GM18520 (cell line): ENCODE results near the gene SPATA7.

Source experiments
- ATAC-seq: cut with Tn5 transposase; IDR thresholded peaks from one replicate; pipeline ENCODE4 v1.9.1; 2021; ENCODE audit not compliant: unreplicated experiment

Gene SPATA7

DNA sequence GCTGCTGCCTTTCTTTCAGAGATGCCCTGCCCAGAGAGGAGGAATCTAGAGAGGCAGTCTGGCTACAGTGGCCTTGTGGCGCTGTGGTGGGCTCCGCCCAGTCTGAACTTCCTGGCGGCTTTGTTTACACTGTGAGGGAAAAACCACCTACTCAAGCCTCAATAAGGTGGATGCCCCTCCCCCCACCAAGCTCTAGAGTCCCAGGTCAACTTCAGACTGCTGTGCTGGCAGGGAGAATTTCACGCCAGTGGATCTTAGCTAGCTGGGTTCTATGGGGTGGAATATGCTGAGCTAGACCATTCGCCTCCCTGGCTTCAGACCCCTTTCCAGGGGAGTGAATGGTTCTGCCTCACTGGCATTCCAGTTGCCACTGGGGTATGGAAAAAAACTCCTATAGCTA lies 25.6 kb downstream of the SPATA7 start:
- no peak for ATAC-seq

DNA sequence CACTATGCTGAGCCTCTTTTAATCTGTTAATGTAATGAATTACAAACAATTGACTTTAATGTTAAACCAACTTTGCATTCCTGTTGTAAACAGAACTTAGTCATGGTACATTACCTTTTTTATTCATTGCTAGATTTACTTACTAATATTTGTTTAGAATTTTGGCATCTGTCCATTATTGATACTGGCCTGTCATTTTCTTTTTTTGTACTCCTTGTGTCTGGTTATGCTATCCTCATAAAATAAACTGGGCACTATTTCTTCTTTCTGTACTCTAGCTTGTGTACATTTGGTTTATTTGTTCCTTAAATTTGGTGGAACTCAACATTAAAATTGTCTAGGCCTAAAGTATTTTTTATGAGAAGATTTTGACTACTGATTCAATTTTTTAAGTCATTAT lies 32.1 kb downstream of the SPATA7 start:
- ATAC-seq, result no peak

- ATAC-seq, result no peak
Measured at GRCh38 chr14:88420187-88420586, 34.7 kb downstream of the SPATA7 start.

- no peak for ATAC-seq
Measured at GRCh38 chr14:88421286-88421685, 35.8 kb downstream of the SPATA7 start.

- ATAC-seq, result no peak
Measured at GRCh38 chr14:88422047-88422446, 36.6 kb downstream of the SPATA7 start.

- ATAC-seq, result no peak
Measured at GRCh38 chr14:88422919-88423650, 37.6 kb downstream of the SPATA7 start.

GRCh38 chr14:88424573-88424972 lies 39.1 kb downstream of the SPATA7 start:
- ATAC-seq, result no peak

DNA sequence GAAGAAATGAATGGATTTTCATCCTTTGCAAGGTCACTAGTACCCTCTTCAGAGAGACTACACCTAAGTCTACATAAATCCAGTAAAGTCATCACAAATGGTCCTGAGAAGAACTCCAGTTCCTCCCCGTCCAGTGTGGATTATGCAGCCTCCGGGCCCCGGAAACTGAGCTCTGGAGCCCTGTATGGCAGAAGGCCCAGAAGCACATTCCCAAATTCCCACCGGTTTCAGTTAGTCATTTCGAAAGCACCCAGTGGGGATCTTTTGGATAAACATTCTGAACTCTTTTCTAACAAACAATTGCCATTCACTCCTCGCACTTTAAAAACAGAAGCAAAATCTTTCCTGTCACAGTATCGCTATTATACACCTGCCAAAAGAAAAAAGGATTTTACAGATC lies 40.8 kb downstream of the SPATA7 start:
- no peak for ATAC-seq

DNA sequence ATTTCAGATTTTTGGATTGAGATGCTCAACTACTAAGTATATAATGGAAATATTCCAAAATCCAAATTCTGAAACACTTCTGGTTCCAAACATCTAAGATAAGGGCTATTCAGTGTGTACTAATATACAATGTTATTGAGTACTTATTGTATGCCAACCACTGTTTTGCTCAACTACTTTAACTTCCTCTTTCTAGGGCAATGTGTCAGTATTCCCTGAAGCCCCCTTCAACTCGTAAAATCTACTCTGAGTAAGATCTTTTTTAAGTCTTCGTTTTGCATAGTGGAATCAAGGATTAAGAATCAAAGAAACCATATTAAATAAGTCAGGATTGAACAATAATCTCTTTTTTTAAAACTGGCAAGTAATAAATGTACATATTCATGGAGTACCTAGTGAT lies 45.5 kb downstream of the SPATA7 start:
- no peak for ATAC-seq

DNA sequence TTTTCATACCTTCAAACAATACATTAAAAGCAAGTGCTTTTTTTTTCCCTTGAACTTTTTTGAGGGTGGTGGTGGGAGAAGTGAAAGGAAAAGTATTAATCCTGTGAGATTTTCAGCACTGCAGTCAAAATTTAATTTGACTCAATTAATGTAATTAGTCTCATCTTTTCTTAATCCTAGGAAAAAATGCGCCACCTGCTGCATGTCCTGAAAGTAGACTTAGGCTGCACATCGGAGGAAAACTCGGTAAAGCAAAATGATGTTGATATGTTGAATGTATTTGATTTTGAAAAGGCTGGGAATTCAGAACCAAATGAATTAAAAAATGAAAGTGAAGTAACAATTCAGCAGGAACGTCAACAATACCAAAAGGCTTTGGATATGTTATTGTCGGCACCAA lies 52.2 kb downstream of the SPATA7 start:
- no peak for ATAC-seq

DNA sequence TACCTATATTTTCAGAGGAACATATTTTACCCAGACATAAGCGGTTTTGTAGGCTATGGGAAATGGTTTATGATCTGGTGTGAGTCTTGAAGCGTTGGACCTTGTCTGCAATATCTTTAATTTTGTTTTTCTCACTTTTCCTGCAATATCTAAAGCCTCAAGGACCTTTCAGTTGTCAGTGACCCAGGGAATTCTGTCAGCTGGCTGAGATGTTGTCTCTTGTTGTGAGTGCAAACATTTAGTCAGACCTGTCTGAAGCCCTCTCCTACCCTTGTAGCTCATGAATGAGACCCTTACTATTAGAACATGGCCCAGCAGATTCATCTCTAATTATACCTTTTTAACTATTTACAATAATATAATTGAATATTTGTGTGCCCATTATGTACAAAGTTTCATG lies 53.6 kb downstream of the SPATA7 start:
- ATAC-seq, result no peak

DNA sequence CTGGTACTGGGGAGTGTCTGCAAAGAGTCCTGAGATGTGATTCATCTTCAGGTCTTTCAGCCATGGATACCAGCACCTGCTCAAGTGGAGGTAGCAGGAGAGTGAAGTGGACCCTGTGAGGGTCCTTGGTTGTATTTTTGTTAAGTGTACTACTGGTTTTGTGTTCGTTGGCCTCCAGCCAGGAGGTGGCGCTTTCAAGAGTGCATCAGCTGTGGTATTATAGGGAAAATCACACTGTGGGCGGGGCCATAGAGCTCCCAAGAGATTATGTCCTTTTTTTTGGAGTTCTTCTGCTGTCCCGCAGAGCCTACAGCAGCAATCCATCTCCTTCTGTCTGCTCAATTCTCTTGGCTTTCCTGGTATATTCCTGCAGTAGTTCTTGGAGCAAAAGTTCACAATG lies 66.8 kb downstream of the SPATA7 start:
- no peak for ATAC-seq

DNA sequence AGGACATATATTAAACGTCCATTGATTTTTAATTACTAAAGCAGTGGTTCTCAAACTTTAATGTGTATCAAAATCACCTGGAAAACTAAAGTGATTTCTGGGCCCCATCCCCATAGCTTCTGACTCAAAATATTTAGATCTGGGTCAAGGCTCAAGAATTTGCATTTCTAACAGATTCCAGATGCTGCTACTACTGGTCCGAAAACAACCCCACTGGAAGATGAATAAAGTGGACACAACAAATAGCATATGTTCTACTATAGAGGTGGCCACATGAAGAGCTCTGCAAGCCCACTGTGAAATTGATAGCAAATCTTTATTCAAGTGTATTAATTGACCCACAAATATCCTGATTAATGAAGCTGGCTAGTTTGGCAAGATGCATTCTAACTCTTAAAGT lies 69.4 kb downstream of the SPATA7 start:
- ATAC-seq, result no peak

DNA sequence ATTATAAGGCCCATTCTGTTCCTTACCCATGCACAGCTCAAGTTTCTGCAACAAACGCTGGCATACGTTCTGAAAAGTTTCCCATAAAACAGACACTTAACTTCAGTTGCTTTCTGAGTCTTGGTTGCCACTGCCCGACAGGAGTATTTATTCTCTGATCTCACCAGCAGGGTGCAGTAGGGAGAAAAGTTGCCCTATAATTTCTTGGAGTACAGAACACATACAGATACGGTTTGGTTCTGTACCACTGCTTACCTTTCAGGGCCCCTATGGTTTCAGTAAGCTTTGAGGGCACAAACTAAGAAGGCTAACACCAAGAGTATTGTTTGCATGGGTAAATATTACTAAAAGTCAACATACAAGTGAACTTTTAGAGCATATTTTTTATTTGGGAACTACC lies 77.9 kb downstream of the SPATA7 start:
- ATAC-seq, result no peak

- no peak for ATAC-seq
Measured at GRCh38 chr14:88468406-88468805, 82.9 kb downstream of the SPATA7 start.

- ATAC-seq, result no peak
Measured at GRCh38 chr14:88470542-88471440, 85.3 kb downstream of the SPATA7 start.

DNA sequence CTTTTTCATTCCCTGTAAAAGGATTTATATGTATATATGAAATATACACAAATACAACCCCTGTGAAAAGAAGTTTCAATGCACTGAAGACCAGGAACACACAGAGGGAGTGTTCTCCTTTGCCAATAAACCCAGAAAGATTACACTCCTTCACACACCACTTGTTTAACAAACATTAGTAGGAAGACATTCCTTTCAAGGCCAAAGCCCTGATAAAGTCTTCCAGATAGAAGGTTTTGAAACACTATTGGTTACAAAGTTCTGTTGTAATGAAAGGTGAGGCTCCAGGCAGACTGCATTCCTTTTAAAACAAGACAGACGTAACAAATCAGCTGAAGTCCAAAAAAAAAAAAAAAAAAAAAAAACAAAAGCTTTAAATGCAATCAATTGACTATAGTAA lies 88.3 kb downstream of the SPATA7 start:
- ATAC-seq, result no peak

GRCh38 chr14:88476214-88476774 lies 90.8 kb downstream of the SPATA7 start:
- no peak for ATAC-seq

DNA sequence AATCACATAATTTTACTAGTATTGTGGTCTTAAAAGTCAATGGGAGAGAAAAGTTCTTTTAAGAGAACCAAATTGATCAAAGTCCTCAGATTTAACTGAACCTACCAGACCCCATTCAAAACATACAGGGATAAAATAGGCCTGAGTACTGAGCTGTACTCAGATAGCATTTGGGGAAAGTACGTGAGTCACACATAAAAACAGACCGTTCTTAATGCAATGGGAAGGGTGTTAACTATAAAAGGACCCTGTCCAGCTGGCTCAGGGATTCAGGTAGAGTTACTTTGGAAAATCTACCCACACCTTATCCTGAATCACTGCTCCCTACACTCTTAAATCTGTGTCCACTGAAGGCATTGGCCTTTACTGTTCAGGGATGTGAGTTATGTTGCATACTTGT lies 91.4 kb downstream of the SPATA7 start:
- ATAC-seq, result no peak

- no peak for ATAC-seq
Measured at GRCh38 chr14:88477513-88478250, 92.2 kb downstream of the SPATA7 start.

- no peak for ATAC-seq
Measured at GRCh38 chr14:88478931-88479330, 93.5 kb downstream of the SPATA7 start.
